T-cell (primary cell): Measurements from ENCODE around the gene CAP2. TPM values are rescaled to one million over a fixed set of nuclear protein-coding genes. Genes with fewer than 3 reads are reported as not detected.

Experiments
- ATAC-seq, 4 experiments: fragments of 200-7000 bp in 3 of 4; fragments of 150-1000 bp in 1 of 4; cut with Tn5 transposase; replicated peaks in 1 of 4; 1 replicate in 3 of 4; 2 replicates in 1 of 4; pipeline ENCODE4 v1.10.0; 2021; ENCODE audit warnings: moderate library complexity in 3 of 4, mild to moderate bottlenecking in 2 of 4, moderate number of reproducible peaks in 1 of 4
- CTCF ChIA-PET, 2 donors: fragments of 300-600 bp; sonication (Branson Sonifier 250); formaldehyde crosslinking; loops; one replicate each; lab custom pipeline; 2022; ENCODE audit warnings: antibody characterized with exemption in 2 of 2; lab: Charles Lee
- POLR2A ChIA-PET, 2 donors: fragments of 300-600 bp; sonication (Branson Sonifier 250); formaldehyde crosslinking; loops; one replicate each; lab custom pipeline; 2022; ENCODE audit warnings: antibody characterized with exemption in 2 of 2; lab: Charles Lee
- DNase-seq, 35 experiments: peaks; one replicate each; pipeline versions ENCODE4 v3.0.0 to v3.0.0-alpha.2; 2013 to 2023
- H3K27ac ChIP-seq: one replicate; pipeline ENCODE4 v1.5.1; 2013; ENCODE audit warnings: low read length
- H3K27me3 ChIP-seq, 2 experiments: replicated peaks in 1 of 2; 1 replicate in 1 of 2; 2 replicates in 1 of 2; pipeline versions ENCODE4 v1.6.1 to v1.7.0; 2013; ENCODE audit warnings: low read length in 1 of 2, mixed read lengths in 1 of 2; ENCODE audit not compliant: control insufficient read depth in 2 of 2, insufficient read depth in 2 of 2; ENCODE audit errors: extremely low read depth in 1 of 2
- H3K36me3 ChIP-seq, 2 donors: 1 replicate in 1 of 2; 2 replicates in 1 of 2; pipeline versions ENCODE4 v1.6.1 to v1.7.0; 2013; ENCODE audit warnings: low read length in 1 of 2; ENCODE audit not compliant: control insufficient read depth in 2 of 2, insufficient read depth in 1 of 2; ENCODE audit errors: extremely low read depth in 1 of 2
- H3K4me1 ChIP-seq, 2 experiments: 1 replicate in 1 of 2; 2 replicates in 1 of 2; pipeline versions ENCODE4 v1.6.1 to v1.7.0; 2013; ENCODE audit warnings: low read length in 2 of 2, mixed read lengths in 1 of 2; ENCODE audit not compliant: insufficient read depth in 2 of 2, control insufficient read depth in 1 of 2; ENCODE audit errors: extremely low read depth in 1 of 2
- H3K4me3 ChIP-seq, 2 donors: 1 replicate in 1 of 2; 2 replicates in 1 of 2; pipeline versions ENCODE4 v1.5.1 to v1.7.0; 2013; ENCODE audit warnings: mild to moderate bottlenecking in 2 of 2, low read length in 1 of 2, moderate library complexity in 1 of 2; ENCODE audit not compliant: control insufficient read depth in 1 of 2; ENCODE audit errors: extremely low read depth in 1 of 2
- H3K9me3 ChIP-seq: 2 replicates; pipeline ENCODE4 v1.7.0; 2013
- H3K27ac Mint-ChIP-seq, 2 donors: one replicate each; pipeline ENCODE4 v1.8.0; 2020 to 2021; ENCODE audit warnings: mild to moderate bottlenecking in 2 of 2, mixed read lengths in 2 of 2
- H3K27me3 Mint-ChIP-seq, 2 donors: one replicate each; pipeline ENCODE4 v1.8.0; 2021 to 2022; ENCODE audit warnings: mixed read lengths in 2 of 2
- H3K36me3 Mint-ChIP-seq: one replicate; pipeline ENCODE4 v1.8.0; 2021; ENCODE audit warnings: mixed read lengths
- H3K4me1 Mint-ChIP-seq, 3 donors: one replicate each; pipeline ENCODE4 v1.8.0; 2020 to 2022; ENCODE audit warnings: mixed read lengths in 3 of 3, mild to moderate bottlenecking in 1 of 3
- H3K4me3 Mint-ChIP-seq, 3 donors: one replicate each; pipeline ENCODE4 v1.8.0; 2020 to 2022; ENCODE audit warnings: mild to moderate bottlenecking in 3 of 3, mixed read lengths in 3 of 3, moderate library complexity in 3 of 3
- H3K9me3 Mint-ChIP-seq, 3 donors: one replicate each; pipeline ENCODE4 v1.8.0; 2020 to 2022; ENCODE audit warnings: mixed read lengths in 3 of 3
- WGBS: methylation state at CpG from one replicate; pipeline ENCODE4 v1.1.5; 2013; ENCODE audit warnings: missing lambda C conversion rate; ENCODE audit not compliant: insufficient coverage; 5-methylcytosine and 5-hydroxymethylcytosine counted together
- total RNA-seq, 35 experiments: library from RNA in 6 of 35; stranded (reverse) in 6 of 35; fragments of 120-200 nt in 1 of 35; gene quantifications; one replicate each; pipeline versions ENCODE4 v1.2.1 to v1.2.4 and lab custom pipeline; 2013 to 2026

The CAP2 gene
- total RNA-seq, 5 donors from 2014 or later (not counting 1 experiment from before 2014, with no cell fraction given): 0.20 TPM; not detected in 4

DNA sequence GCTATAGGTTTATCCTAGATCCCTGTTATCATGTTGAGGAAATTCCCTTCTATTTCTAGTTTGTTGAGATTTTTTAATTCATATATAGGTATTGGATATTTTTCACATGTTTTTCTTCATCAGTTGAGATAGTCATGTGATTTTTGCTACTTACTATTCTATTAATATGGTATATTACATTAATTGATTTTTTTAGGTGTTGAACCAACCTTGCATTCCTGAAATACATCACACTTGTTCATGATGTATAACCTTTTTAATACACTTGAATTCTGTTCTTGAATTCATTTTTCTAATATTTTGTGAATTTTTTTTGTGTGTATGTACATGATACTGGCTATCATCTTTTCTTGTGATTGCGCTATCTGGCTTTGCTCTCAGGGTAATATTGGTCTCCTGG is 25.5 kb upstream of the CAP2 start:
- Histone ChIP-seq H3K27ac (no peak overlapping the region), H3K4me3 (no peak overlapping the region), H3K9me3 (no peaks in the 10 kb centered on the region), H3K27me3 (no peaks in the 10 kb centered on the region), H3K36me3 (no peaks in the 10 kb centered on the region), H3K4me1 (no peaks in the 10 kb centered on the region)
- Mint-ChIP-seq H3K4me3 (no peak overlapping the region), H3K27me3 (peaks cover 0 to 4% of the 10 kb centered on the region in 2 donors), H3K36me3 (no peaks in the 10 kb centered on the region), H3K4me1 (no peaks in the 10 kb centered on the region), H3K9me3 (peaks cover 8 to 17% (median 12%) of the 10 kb centered on the region in 3 donors), H3K27ac (no peak overlapping the region)
- no CpG with 5 or more reads among the region's 1 CpG for WGBS
- ATAC-seq (no peak), DNase-seq (no peak)
- POLR2A ChIA-PET: no interaction called here
- CTCF ChIA-PET: interaction anchor here in 1 of 2 donors (0.6 kb wide), 1 partner anchor 700 kb away, joined by 3 read pairs; no protein-coding TSS in a partner anchor

GRCh38 chr6:17381424-17382147 is 11.8 kb upstream of the CAP2 start:
- Mint-ChIP-seq H3K4me3 (no peak overlapping the region), H3K27ac (no peak overlapping the region), H3K9me3 (no peaks in the 10 kb centered on the region), H3K36me3 (no peaks in the 10 kb centered on the region), H3K27me3 (peaks cover 0 to 2% of the 10 kb centered on the region in 2 donors), H3K4me1 (no peaks in the 10 kb centered on the region)
- 79% methylated on average over 2 of the region's 7 CpGs for WGBS
- CTCF ChIA-PET: no interaction called here
- no peak overlapping the region for H3K4me3 ChIP-seq
- no peaks in the 10 kb centered on the region for H3K4me1 ChIP-seq
- ATAC-seq (no peak), DNase-seq (no peak)
- no peaks in the 10 kb centered on the region for H3K9me3 ChIP-seq
- no peaks in the 10 kb centered on the region for H3K36me3 ChIP-seq
- no peak overlapping the region for H3K27ac ChIP-seq
- POLR2A ChIA-PET: no interaction called here
- H3K27me3 ChIP-seq: peaks cover 0 to 8% of the 10 kb centered on the region in 2 experiments

DNA sequence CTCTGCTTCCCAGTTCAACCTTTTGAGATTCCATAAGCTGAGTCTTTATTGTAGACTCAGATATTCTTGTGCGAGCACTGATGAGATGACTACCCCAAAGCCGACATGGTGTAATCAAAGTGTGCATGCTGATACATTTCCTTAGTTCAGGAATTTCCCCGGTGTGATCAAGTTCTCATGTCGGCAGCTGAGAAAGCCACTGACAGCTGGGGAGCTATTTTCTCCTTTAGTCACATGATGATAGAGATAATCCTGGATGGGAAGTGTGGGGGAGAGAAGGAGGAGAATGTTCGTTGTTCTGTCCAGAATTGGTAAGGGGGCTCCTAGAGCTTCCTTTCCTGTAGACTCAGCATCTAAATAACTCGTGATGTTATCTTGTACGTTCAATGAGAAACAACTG is 7.7 kb upstream of the CAP2 start:
- no peaks in the 10 kb centered on the region for H3K36me3 Mint-ChIP-seq
- 83% methylated on average over 6 of the region's 7 CpGs for WGBS
- H3K4me1 Mint-ChIP-seq: no peaks in the 10 kb centered on the region
- Histone ChIP-seq H3K27me3 (peaks cover 0 to 11% of the 10 kb centered on the region in 2 experiments), H3K36me3 (no peaks in the 10 kb centered on the region), H3K27ac (no peak overlapping the region), H3K4me3 (no peak overlapping the region), H3K9me3 (no peaks in the 10 kb centered on the region), H3K4me1 (no peaks in the 10 kb centered on the region)
- no peak overlapping the region for H3K4me3 Mint-ChIP-seq
- H3K9me3 Mint-ChIP-seq: no peaks in the 10 kb centered on the region
- ChIA-PET CTCF (interaction anchor here in 1 of 2 donors (0.6 kb wide), 1 partner anchor 88 kb away, joined by 3 read pairs; no protein-coding TSS in a partner anchor), POLR2A (no interaction called here)
- no peak for ATAC-seq
- no peak overlapping the region for H3K27ac Mint-ChIP-seq
- DNase-seq: no peak
- H3K27me3 Mint-ChIP-seq: peaks cover 10 to 11% of the 10 kb centered on the region in 2 donors

GRCh38 chr6:17388365-17388764 is 5.0 kb upstream of the CAP2 start:
- peaks cover 32 to 37% of the 10 kb centered on the region in 2 donors for H3K27me3 Mint-ChIP-seq
- H3K27ac Mint-ChIP-seq: no peak overlapping the region
- 83% methylated on average over 3 of the region's 3 CpGs for WGBS
- Histone ChIP-seq H3K4me1 (no peaks in the 10 kb centered on the region), H3K36me3 (no peaks in the 10 kb centered on the region), H3K4me3 (no peak overlapping the region), H3K27me3 (peaks cover 5 to 13% of the 10 kb centered on the region in 2 experiments), H3K9me3 (no peaks in the 10 kb centered on the region), H3K27ac (no peak overlapping the region)
- H3K9me3 Mint-ChIP-seq: no peaks in the 10 kb centered on the region
- H3K4me3 Mint-ChIP-seq: no peak overlapping the region
- no peaks in the 10 kb centered on the region for H3K36me3 Mint-ChIP-seq
- peaks cover 0 to 4% (median 3%) of the 10 kb centered on the region in 3 donors for H3K4me1 Mint-ChIP-seq
- ATAC-seq (no peak), DNase-seq (no peak)
- ChIA-PET CTCF (no interaction called here), POLR2A (no interaction called here)

- POLR2A ChIA-PET: no interaction called here
- H3K27ac Mint-ChIP-seq: no peak overlapping the region
- H3K36me3 Mint-ChIP-seq: no peaks in the 10 kb centered on the region
- Histone ChIP-seq H3K36me3 (no peaks in the 10 kb centered on the region), H3K27ac (no peak overlapping the region), H3K27me3 (peaks cover 5 to 16% of the 10 kb centered on the region in 2 experiments), H3K4me3 (no peak overlapping the region), H3K9me3 (no peaks in the 10 kb centered on the region), H3K4me1 (no peaks in the 10 kb centered on the region)
- no CpG with 5 or more reads among the region's 4 CpGs for WGBS
- no peak overlapping the region for H3K4me3 Mint-ChIP-seq
- H3K27me3 Mint-ChIP-seq: peaks cover 36 to 41% of the 10 kb centered on the region in 2 donors
- ATAC-seq (no peak), DNase-seq (no peak)
- CTCF ChIA-PET: no interaction called here
- peaks cover 0 to 8% (median 7%) of the 10 kb centered on the region in 3 donors for H3K4me1 Mint-ChIP-seq
- H3K9me3 Mint-ChIP-seq: no peaks in the 10 kb centered on the region
Measured at GRCh38 chr6:17389274-17389847, 4.0 kb upstream of the CAP2 start.

DNA sequence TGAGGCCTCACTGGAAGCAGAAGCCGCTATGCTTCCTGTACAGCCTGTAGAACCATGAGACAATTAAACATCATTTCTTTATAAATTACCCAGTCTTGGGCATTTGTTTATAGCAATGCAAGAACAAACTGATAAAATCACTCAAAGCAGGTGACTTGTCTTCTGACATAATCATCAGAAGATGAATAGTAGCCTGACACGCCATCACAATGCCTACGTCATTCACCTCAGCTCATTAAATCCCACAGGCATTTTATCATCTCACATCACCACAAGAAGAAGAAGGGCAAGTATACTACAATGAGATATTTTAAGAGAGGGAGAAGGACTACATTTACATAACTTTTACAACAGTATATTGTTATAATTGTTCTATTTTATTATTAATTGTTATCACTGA is 3.1 kb upstream of the CAP2 start:
- no peaks in the 10 kb centered on the region for H3K9me3 ChIP-seq
- Mint-ChIP-seq H3K4me1 (peaks cover 0 to 9% (median 9%) of the 10 kb centered on the region in 3 donors), H3K27me3 (peaks cover 45 to 51% of the 10 kb centered on the region in 2 donors), H3K4me3 (no peak overlapping the region), H3K9me3 (no peaks in the 10 kb centered on the region), H3K36me3 (no peaks in the 10 kb centered on the region), H3K27ac (no peak overlapping the region)
- peaks cover 11 to 16% of the 10 kb centered on the region in 2 experiments for H3K27me3 ChIP-seq
- H3K27ac ChIP-seq: no peak overlapping the region
- no peak for DNase-seq
- CTCF ChIA-PET: no interaction called here
- no peaks in the 10 kb centered on the region for H3K36me3 ChIP-seq
- 71% methylated on average over 1 of the region's 3 CpGs for WGBS
- no peak overlapping the region for H3K4me3 ChIP-seq
- ATAC-seq: no peak
- POLR2A ChIA-PET: no interaction called here
- H3K4me1 ChIP-seq: no peaks in the 10 kb centered on the region
